ENCODE measurements around the gene DIS3L. TPM values are rescaled to one million over a fixed set of nuclear protein-coding genes. Genes with fewer than 3 reads are reported as not detected.

Gene DIS3L
- total RNA-seq, 6 donors from 2014 or later = 20.1 to 48.2 (median 26.9) TPM

DNA sequence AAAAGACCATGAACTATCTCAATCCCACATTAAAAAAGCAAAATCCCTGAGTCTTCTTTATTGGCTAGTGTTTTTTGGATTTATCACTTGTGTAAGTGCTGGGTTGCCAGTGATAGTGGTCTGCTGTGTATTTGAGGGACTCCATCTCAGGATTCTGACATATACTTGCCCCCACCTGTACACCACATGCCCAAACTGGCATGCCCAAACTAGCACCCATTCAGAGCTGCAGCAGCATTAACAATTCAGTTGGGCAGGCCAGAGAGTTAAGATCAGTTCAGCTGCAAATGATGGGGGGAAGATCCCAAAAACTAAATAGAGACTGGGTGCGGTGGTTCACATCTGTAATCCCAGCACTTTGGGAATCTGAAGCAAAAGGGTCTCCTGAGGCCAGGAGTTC, 69.4 kb downstream of the DIS3L start:
- Histone ChIP-seq H3K36me3 (no peaks in the 10 kb centered on the region), H3K4me1 (no peaks in the 10 kb centered on the region), H3K9me3 (no peaks in the 10 kb centered on the region), H3K4me3 (no peak overlapping the region), H3K27me3 (no peaks in the 10 kb centered on the region), H3K27ac (no peak overlapping the region)
- ATAC-seq (ENCODE audit: low FRiP score in 2 of 2) = no peak
- DNase-seq = no peak
- 82 to 93% methylated on average over 1 of the region's 1 CpG for WGBS, 2 donors
- TF ChIP-seq EP300 (IDR thresholded peaks at IDR 0.05) = no peak
- TF ChIP-seq CTCF (IDR thresholded peaks at IDR 0.05) = no peak
- no peak for TF ChIP-seq POLR2AphosphoS5 (IDR thresholded peaks at IDR 0.05)
- no peak for TF ChIP-seq POLR2A (IDR thresholded peaks at IDR 0.05)

DNA sequence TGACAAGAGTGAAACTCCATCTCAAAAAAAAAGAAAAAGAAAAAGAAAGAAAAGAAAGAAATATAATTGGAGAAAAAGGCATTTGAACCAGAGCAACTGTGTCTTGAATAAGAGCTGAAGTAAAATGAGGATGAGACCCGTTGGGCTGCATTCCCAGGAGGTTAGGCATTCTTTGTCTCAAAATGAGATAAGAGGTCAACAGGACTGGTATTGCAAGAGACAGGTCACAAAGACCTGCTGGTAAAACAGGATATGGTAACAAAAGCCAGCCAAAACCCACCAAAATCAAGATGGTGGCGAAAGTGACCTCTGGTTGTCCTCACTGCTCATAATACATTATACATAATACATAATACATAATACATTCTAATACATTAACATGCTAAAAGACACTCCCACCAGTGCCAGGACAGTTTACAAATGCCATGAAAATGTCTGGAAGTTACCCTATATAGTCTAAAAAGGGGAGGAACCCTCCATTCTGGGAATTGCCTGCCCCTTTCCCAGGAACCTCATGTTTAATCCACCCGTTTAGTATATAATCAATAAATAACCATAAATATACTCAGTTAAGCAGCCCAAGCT, 71.7 kb downstream of the DIS3L start:
- Histone ChIP-seq H3K4me1 (peaks cover 6 to 7% (median 6%) of the 10 kb centered on the region in 4 donors), H3K4me3 (no peak overlapping the region), H3K36me3 (no peaks in the 10 kb centered on the region), H3K27me3 (no peaks in the 10 kb centered on the region), H3K9me3 (no peaks in the 10 kb centered on the region), H3K27ac (no peak overlapping the region)
- no peak for TF ChIP-seq POLR2AphosphoS5 (IDR thresholded peaks at IDR 0.05)
- TF ChIP-seq EP300 (IDR thresholded peaks at IDR 0.05) = no peak
- TF ChIP-seq CTCF (IDR thresholded peaks at IDR 0.05) = no peak
- TF ChIP-seq POLR2A (IDR thresholded peaks at IDR 0.05) = no peak
- ATAC-seq (ENCODE audit: low FRiP score in 2 of 2) (no peak), DNase-seq (no peak)
- 90% methylated on average over 3 of the region's 3 CpGs for WGBS, 2 donors

DNA sequence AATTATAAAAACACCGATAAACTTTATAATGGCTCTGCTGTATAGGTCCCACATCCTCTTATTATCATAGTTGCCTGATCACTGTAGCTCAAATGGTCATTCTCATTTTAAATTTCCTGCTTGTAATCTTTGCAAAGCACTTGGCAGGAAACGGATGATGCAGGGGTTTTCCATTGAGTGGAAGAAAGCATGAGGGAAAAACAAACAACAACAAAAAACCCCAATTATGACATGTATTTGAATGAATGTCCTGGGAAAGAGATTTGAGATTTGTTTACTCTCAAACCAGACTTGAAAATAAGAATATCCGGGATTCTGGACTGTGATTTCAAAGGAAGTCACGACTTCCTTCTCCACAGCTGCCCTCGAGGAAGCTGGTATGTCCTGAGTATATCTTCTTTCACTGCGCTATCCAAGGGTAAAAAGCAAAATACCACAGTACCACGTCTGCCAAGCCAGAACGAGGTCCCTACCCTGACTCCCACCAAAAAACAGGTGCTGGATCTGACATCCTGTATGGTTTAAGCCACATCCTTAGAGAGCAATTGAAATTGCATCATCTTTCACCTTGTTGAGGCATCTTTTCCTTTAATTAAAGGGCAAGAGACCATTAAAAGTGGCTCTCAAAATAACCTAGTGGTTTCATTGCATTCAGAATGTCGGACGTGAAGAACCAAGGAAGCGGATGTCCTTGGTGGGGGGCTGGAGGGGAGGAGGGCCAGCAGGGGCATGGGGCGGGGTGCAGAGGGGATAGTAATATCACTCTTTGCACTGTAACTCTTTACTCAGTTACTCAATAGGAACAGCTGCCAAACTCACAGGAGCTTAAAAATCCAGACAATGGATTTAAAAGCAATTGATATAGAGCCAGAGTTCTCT, 76.6 kb downstream of the DIS3L start:
- peak overlapping the region; percentile 59 to 85 (median 74) for H3K27ac ChIP-seq
- H3K27me3 ChIP-seq = no peaks in the 10 kb centered on the region
- WGBS, 2 donors = 9 to 15% methylated on average over 12 of the region's 12 CpGs
- peak overlapping the region; percentile 13 to 42 (median 32) for H3K4me3 ChIP-seq
- DNase-seq = no peak
- H3K9me3 ChIP-seq = peaks cover 0 to 4% (median 2%) of the 10 kb centered on the region in 4 donors
- H3K4me1 ChIP-seq = peaks cover 9 to 14% (median 12%) of the 10 kb centered on the region in 4 donors
- no peaks in the 10 kb centered on the region for H3K36me3 ChIP-seq
- TF ChIP-seq POLR2AphosphoS5 (IDR thresholded peaks at IDR 0.05) (peak; percentile 16 to 36), POLR2A (IDR thresholded peaks at IDR 0.05) (peak in 1 of 4 donors; percentile 12), EP300 (IDR thresholded peaks at IDR 0.05) (no peak), CTCF (IDR thresholded peaks at IDR 0.05) (no peak)
- peak in 1 of 2 donors; percentile 50 for ATAC-seq (ENCODE audit: low FRiP score in 2 of 2)

GRCh38 chr15:66374179-66374578, 80.8 kb downstream of the DIS3L start:
- H3K27me3 ChIP-seq = no peaks in the 10 kb centered on the region
- ATAC-seq (ENCODE audit: low FRiP score in 2 of 2) (no peak), DNase-seq (no peak)
- TF ChIP-seq POLR2AphosphoS5 (IDR thresholded peaks at IDR 0.05) = no peak
- no peak for TF ChIP-seq POLR2A (IDR thresholded peaks at IDR 0.05)
- TF ChIP-seq CTCF (IDR thresholded peaks at IDR 0.05) = no peak
- TF ChIP-seq EP300 (IDR thresholded peaks at IDR 0.05) = no peak
- 81 to 97% methylated on average over 4 of the region's 4 CpGs for WGBS, 2 donors
- H3K9me3 ChIP-seq = peaks cover 0 to 4% (median 2%) of the 10 kb centered on the region in 4 donors
- peaks cover 9 to 14% (median 12%) of the 10 kb centered on the region in 4 donors for H3K4me1 ChIP-seq
- no peak overlapping the region for H3K4me3 ChIP-seq
- no peaks in the 10 kb centered on the region for H3K36me3 ChIP-seq
- H3K27ac ChIP-seq = no peak overlapping the region
